ENCODE measurements around the gene KCNJ14. TPM values are rescaled to one million over a fixed set of nuclear protein-coding genes. Genes with fewer than 3 reads are reported as not detected.
A peak's percentile ranks its signal among the peaks of the same experiment; 100 is the strongest.

The KCNJ14 gene
- total RNA-seq, 1 donor from 2014 or later: 1.4 TPM

- FAIRE-seq: no peak
- H3K36me3 ChIP-seq (ENCODE audit: insufficient read depth, low read length): peaks cover 32% of the 10 kb centered on the region
- H3K27ac Mint-ChIP-seq (ENCODE audit: unreplicated experiment): no peak overlapping the region
Observed at GRCh38 chr19:48451624-48452023, 3.8 kb upstream of the KCNJ14 start.

GRCh38 chr19:48452289-48453190, 2.8 kb upstream of the KCNJ14 start:
- FAIRE-seq: no peak

More at GRCh38 chr19:48451624-48452023, 3.8 kb upstream of the KCNJ14 start:
- no peak for DNase-seq (ENCODE audit: low read depth)
- no peak overlapping the region for H2AFZ ChIP-seq (ENCODE audit: low read depth, low read length)
- H3K9me3 ChIP-seq (ENCODE audit: insufficient read depth, low read depth, low read length): no peaks in the 10 kb centered on the region
- peaks cover 45% of the 10 kb centered on the region for H3K79me2 ChIP-seq (ENCODE audit: insufficient read depth, low read length)
- peaks cover 49% of the 10 kb centered on the region for H4K20me1 ChIP-seq (ENCODE audit: insufficient read depth, low read length)
- peaks cover under 1% of the 10 kb centered on the region for H3K4me1 ChIP-seq (ENCODE audit: insufficient read depth, low read length)
- Mint-ChIP-seq H3K27me3 (ENCODE audit: low read depth, unreplicated experiment) (no peaks in the 10 kb centered on the region), H3K4me1 (ENCODE audit: low read depth, unreplicated experiment) (peaks cover under 1% of the 10 kb centered on the region), H3K36me3 (ENCODE audit: low read depth, unreplicated experiment) (peaks cover 10% of the 10 kb centered on the region), H3K4me3 (ENCODE audit: unreplicated experiment) (peak overlapping the region; percentile 16), H3K9me3 (ENCODE audit: unreplicated experiment) (no peaks in the 10 kb centered on the region)
- TF ChIP-seq EZH2 (IDR thresholded peaks at IDR 0.05; ENCODE audit: insufficient read depth, low read length): no peak
- TF ChIP-seq, protein P1, sequence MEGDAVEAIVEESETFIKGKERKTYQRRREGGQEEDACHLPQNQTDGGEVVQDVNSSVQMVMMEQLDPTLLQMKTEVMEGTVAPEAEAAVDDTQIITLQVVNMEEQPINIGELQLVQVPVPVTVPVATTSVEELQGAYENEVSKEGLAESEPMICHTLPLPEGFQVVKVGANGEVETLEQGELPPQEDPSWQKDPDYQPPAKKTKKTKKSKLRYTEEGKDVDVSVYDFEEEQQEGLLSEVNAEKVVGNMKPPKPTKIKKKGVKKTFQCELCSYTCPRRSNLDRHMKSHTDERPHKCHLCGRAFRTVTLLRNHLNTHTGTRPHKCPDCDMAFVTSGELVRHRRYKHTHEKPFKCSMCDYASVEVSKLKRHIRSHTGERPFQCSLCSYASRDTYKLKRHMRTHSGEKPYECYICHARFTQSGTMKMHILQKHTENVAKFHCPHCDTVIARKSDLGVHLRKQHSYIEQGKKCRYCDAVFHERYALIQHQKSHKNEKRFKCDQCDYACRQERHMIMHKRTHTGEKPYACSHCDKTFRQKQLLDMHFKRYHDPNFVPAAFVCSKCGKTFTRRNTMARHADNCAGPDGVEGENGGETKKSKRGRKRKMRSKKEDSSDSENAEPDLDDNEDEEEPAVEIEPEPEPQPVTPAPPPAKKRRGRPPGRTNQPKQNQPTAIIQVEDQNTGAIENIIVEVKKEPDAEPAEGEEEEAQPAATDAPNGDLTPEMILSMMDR (IDR thresholded peaks at IDR 0.05; ENCODE audit: insufficient read depth, low read depth, low read length): no peak
- no peak overlapping the region for H3K4me3 ChIP-seq (ENCODE audit: insufficient read depth, low read depth, low read length)
- no peak overlapping the region for H3K4me2 ChIP-seq (ENCODE audit: low read length)
- no peak overlapping the region for H3K27ac ChIP-seq (ENCODE audit: low read depth, low read length)
- no peaks in the 10 kb centered on the region for H3K27me3 ChIP-seq (ENCODE audit: insufficient read depth, low read length)
- H3K9ac ChIP-seq (ENCODE audit: low read length): no peak overlapping the region

More at GRCh38 chr19:48452289-48453190, 2.8 kb upstream of the KCNJ14 start:
- Histone ChIP-seq H3K4me3 (ENCODE audit: insufficient read depth, low read depth, low read length) (no peak overlapping the region), H3K27me3 (ENCODE audit: insufficient read depth, low read length) (no peaks in the 10 kb centered on the region), H3K27ac (ENCODE audit: low read depth, low read length) (no peak overlapping the region), H3K9ac (ENCODE audit: low read length) (no peak overlapping the region), H4K20me1 (ENCODE audit: insufficient read depth, low read length) (peaks cover 51% of the 10 kb centered on the region), H3K4me1 (ENCODE audit: insufficient read depth, low read length) (no peaks in the 10 kb centered on the region), H3K36me3 (ENCODE audit: insufficient read depth, low read length) (peaks cover 35% of the 10 kb centered on the region), H3K9me3 (ENCODE audit: insufficient read depth, low read depth, low read length) (no peaks in the 10 kb centered on the region), H3K4me2 (ENCODE audit: low read length) (no peak overlapping the region), H3K79me2 (ENCODE audit: insufficient read depth, low read length) (peaks cover 36% of the 10 kb centered on the region), H2AFZ (ENCODE audit: low read depth, low read length) (no peak overlapping the region)
- Mint-ChIP-seq H3K27ac (ENCODE audit: unreplicated experiment) (no peak overlapping the region), H3K4me3 (ENCODE audit: unreplicated experiment) (no peak overlapping the region), H3K4me1 (ENCODE audit: low read depth, unreplicated experiment) (no peaks in the 10 kb centered on the region), H3K36me3 (ENCODE audit: low read depth, unreplicated experiment) (peaks cover 10% of the 10 kb centered on the region), H3K9me3 (ENCODE audit: unreplicated experiment) (no peaks in the 10 kb centered on the region), H3K27me3 (ENCODE audit: low read depth, unreplicated experiment) (no peaks in the 10 kb centered on the region)
- no peak for DNase-seq (ENCODE audit: low read depth)
- TF ChIP-seq, protein P1 (IDR thresholded peaks at IDR 0.05; ENCODE audit: insufficient read depth, low read depth, low read length): no peak
- no peak for TF ChIP-seq EZH2 (IDR thresholded peaks at IDR 0.05; ENCODE audit: insufficient read depth, low read length)
